ENCODE measurements around the gene HOXB1. TPM values are rescaled to one million over a fixed set of nuclear protein-coding genes. Genes with fewer than 3 reads are reported as not detected.

HOXB1 gene
- total and polyA plus RNA-seq, 4 donors, result not detected

DNA sequence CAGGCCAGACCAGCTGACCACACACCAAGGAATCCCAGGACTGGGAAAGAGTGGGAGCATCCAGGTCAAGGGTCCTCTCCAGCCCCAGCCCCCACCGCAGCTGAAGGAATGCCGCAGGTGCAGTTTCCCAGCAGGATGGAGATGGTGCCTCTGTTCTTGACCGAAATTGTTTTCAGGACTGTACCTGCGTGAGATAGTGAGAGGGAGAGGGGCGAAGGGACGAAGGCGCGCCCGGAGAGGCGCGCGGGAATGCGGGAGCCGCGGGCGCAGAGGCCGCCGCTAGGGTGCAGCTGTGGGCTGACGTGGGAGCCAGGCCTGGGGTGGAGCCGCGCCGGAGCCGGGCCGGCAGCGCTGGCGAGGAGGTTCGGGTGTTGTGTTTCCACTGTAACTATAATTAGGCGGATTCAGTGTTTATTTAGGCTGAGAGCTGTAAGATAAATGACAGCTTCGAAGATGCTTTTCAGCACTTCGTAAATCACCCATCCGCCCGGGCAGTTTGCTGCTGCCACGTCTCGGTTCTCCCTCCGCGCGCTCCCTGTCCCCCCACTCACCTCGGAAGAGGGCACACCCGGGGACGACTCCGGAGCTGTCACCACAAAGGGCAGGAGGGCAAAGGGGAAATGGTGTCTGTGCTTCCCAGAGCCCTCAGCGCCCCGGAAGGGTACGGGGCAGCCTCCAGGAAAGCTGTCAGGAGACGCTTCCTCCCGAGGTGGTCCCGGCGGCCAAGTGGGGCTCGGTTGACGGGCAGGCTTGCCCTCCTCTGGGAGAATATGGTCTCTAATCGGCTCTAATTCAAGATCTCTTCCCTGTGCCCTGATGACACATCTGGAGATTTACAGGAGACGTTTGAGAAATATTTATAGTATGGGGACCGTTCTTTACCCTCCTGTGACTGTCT is 38.2 kb downstream of the HOXB1 start (continued):
- TF ChIP-seq MAX (IDR thresholded peaks at IDR 0.05) (no peak), HNF4A (conservative IDR thresholded peaks at IDR 0.05) (no peak)

- Histone ChIP-seq H3K36me3 (ENCODE audit: control insufficient read depth in 4 of 4, insufficient read depth in 3 of 4, low read depth in 1 of 4, low read length in 3 of 4) (no peaks in the 10 kb centered on the region), H3K9ac (ENCODE audit: low read depth in 1 of 2, low read length in 2 of 2) (no peak overlapping the region), H3K27me3 (ENCODE audit: control insufficient read depth in 4 of 4, insufficient read depth in 4 of 4, low read length in 3 of 4) (peaks cover 0 to 14% (median 3%) of the 10 kb centered on the region in 4 donors), H3K9me3 (ENCODE audit: control insufficient read depth in 4 of 4, low read length in 3 of 4) (no peaks in the 10 kb centered on the region), H3K4me1 (ENCODE audit: control insufficient read depth in 4 of 4, insufficient read depth in 4 of 4, low read length in 3 of 4) (peaks cover 4 to 11% (median 6%) of the 10 kb centered on the region in 4 donors), H3K4me3 (ENCODE audit: low read depth in 1 of 3, low read length in 3 of 3) (no peak overlapping the region), H3K27ac (ENCODE audit: low read depth in 1 of 2, low read length in 2 of 2) (no peak overlapping the region)
- TF ChIP-seq RXRA (IDR thresholded peaks at IDR 0.05) (no peak), FOXA2 (IDR thresholded peaks at IDR 0.05) (no peak), GABPA (IDR thresholded peaks at IDR 0.05 in 1 of 2, conservative IDR thresholded peaks at IDR 0.05 in 1 of 2) (no peak), MAX (IDR thresholded peaks at IDR 0.05) (no peak), TAF1 (conservative IDR thresholded peaks at IDR 0.05) (no peak), REST (IDR thresholded peaks at IDR 0.05) (no peak), RAD21 (IDR thresholded peaks at IDR 0.05) (no peak), JUND (IDR thresholded peaks at IDR 0.05) (no peak), FOXA1 (IDR thresholded peaks at IDR 0.05) (no peak), SP1 (IDR thresholded peaks at IDR 0.05) (no peak), HNF4A (conservative IDR thresholded peaks at IDR 0.05) (no peak), EGR1 (IDR thresholded peaks at IDR 0.05; ENCODE audit: low read depth in 2 of 2) (no peak)
- TF ChIP-seq, protein P1, sequence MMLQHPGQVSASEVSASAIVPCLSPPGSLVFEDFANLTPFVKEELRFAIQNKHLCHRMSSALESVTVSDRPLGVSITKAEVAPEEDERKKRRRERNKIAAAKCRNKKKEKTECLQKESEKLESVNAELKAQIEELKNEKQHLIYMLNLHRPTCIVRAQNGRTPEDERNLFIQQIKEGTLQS (IDR thresholded peaks at IDR 0.05), result no peak
- TF ChIP-seq, protein P2, sequence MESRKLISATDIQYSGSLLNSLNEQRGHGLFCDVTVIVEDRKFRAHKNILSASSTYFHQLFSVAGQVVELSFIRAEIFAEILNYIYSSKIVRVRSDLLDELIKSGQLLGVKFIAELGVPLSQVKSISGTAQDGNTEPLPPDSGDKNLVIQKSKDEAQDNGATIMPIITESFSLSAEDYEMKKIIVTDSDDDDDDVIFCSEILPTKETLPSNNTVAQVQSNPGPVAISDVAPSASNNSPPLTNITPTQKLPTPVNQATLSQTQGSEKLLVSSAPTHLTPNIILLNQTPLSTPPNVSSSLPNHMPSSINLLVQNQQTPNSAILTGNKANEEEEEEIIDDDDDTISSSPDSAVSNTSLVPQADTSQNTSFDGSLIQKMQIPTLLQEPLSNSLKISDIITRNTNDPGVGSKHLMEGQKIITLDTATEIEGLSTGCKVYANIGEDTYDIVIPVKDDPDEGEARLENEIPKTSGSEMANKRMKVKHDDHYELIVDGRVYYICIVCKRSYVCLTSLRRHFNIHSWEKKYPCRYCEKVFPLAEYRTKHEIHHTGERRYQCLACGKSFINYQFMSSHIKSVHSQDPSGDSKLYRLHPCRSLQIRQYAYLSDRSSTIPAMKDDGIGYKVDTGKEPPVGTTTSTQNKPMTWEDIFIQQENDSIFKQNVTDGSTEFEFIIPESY (IDR thresholded peaks at IDR 0.05), result no peak
- 73% methylated on average over 3 of the region's 3 CpGs for WGBS
- DNase-seq (ENCODE audit: low spot score), result no peak
These were observed 39.1 kb downstream of the HOXB1 start for GRCh38 chr17:48491527-48492273.
